ENCODE data around the gene TK2.

DNA sequence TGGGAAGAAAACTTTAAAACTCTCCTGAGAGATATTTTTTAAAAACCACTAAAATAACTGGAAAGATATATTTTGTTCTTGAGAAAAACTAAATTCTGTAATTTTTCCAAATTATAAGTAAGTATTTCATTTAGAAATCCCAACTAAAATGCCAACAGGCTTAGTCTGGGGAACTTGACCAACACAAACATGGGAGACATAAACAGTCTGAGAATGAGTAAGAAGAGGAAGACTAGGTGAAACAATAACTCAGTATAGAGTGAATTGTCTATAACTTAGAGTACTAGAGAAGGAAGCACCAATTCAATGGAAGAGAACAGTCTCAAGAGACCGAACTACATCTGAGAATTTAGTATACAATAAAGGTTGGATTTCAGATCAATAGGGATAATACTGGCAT is 19.2 kb upstream of the TK2 start:
- TF ChIP-seq, protein P1, sequence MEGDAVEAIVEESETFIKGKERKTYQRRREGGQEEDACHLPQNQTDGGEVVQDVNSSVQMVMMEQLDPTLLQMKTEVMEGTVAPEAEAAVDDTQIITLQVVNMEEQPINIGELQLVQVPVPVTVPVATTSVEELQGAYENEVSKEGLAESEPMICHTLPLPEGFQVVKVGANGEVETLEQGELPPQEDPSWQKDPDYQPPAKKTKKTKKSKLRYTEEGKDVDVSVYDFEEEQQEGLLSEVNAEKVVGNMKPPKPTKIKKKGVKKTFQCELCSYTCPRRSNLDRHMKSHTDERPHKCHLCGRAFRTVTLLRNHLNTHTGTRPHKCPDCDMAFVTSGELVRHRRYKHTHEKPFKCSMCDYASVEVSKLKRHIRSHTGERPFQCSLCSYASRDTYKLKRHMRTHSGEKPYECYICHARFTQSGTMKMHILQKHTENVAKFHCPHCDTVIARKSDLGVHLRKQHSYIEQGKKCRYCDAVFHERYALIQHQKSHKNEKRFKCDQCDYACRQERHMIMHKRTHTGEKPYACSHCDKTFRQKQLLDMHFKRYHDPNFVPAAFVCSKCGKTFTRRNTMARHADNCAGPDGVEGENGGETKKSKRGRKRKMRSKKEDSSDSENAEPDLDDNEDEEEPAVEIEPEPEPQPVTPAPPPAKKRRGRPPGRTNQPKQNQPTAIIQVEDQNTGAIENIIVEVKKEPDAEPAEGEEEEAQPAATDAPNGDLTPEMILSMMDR (IDR thresholded peaks at IDR 0.05) = no peak
- TF ChIP-seq POLR2A (IDR thresholded peaks at IDR 0.05) = no peak
